Fibroblast of pulmonary artery (primary cell): ENCODE data around the gene NRXN3.

Experiments used
- DNase-seq: peaks from one replicate; pipeline ENCODE4 v3.0.0-alpha.2; 2010; ENCODE audit warnings: low read depth
- H3K4me3 ChIP-seq: replicated peaks from 2 replicates; pipeline ENCODE4 v1.5.1; 2011; ENCODE audit warnings: low read depth, mild to moderate bottlenecking, control low read depth, low read length, moderate library complexity
- CTCF ChIP-seq: IDR thresholded peaks from 2 replicates; pipeline ENCODE4 v1.5.1; 2011; ENCODE audit warnings: mild to moderate bottlenecking, control low read depth, low read length, inconsistent platforms; ENCODE audit errors: missing control alignments

Gene NRXN3

DNA sequence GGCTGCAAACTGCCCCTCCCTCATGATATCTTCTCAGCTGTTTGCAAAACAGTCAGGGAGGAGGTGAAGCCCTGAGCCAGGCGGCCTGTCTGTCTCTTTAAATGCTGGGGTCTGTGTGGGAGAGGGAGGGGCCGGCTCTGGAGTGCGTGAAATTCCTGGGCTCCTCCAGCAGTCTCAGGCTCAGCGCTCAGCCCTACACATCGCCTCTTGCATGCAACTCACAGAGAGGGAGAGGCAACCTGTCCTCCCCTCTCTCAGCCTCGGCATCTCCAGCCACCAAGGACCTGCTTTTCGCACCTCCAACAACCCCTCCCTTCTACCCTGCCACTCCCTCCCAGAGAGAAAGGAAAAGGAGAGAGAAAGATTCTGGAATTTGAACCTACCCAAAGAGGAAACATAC is at the start of gene NRXN3:
TSS of gene NRXN3 (plus strand) at position 171 of the 400 bp plus-strand sequence. CDS start 72,721 bp downstream, outside the sequence.
- no peak for DNase-seq
- TF ChIP-seq CTCF: no peak
- no peak within 1 kb of the TSS for H3K4me3 ChIP-seq

GRCh38 chr14:78122436-78122835 is 47.7 kb upstream of the NRXN3 start:
- no peak for DNase-seq
- TF ChIP-seq CTCF: no peak
- no peak overlapping the region for H3K4me3 ChIP-seq

- no peak for DNase-seq
- TF ChIP-seq CTCF: no peak
- H3K4me3 ChIP-seq: no peak overlapping the region
These were observed 46.4 kb upstream of the NRXN3 start for GRCh38 chr14:78123650-78124253.

DNA sequence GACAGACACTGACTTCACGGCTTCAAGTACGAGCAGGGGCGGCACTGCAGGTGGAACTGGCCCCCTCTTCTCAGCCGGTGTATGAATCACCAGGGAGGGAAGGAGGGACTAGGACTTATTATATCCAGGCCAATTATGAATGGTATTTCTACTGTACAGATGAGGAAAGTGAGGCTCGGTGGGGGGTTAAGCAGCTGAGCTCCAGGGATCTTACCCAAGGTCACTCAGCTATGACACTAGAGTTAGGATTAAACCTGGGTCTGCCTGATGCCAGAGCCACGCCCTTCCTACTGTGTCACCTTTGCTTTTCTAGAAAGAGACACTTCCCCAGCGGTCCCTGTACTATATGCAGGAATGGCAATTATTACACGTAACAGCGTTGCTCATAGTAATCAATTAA is 42.2 kb upstream of the NRXN3 start:
- no peak for TF ChIP-seq CTCF
- H3K4me3 ChIP-seq: no peak overlapping the region

DNA sequence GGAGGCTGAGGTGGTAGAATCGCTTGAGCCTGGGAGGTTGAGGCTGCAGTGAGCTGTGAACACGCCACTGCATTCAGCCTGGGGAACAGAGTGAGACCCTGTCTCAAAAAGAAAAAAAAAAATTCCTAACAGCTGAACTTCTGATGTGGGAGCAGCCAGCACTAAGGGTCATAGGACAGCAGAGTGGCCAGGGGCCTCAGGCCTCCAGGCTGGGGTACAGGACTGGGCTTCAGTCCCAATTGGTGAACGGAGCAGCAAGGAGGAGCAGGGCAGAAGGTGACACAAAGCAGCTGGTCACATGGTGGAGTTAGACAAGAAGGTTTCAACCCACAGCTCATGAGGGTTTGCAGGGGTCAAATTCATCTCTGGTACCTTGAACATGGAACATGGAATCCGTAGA is 40.8 kb upstream of the NRXN3 start:
- no peak overlapping the region for H3K4me3 ChIP-seq
- no peak for DNase-seq
- TF ChIP-seq CTCF: no peak

More for the DNA sequence above, 42.2 kb upstream of the NRXN3 start:
- no peak for DNase-seq

DNA sequence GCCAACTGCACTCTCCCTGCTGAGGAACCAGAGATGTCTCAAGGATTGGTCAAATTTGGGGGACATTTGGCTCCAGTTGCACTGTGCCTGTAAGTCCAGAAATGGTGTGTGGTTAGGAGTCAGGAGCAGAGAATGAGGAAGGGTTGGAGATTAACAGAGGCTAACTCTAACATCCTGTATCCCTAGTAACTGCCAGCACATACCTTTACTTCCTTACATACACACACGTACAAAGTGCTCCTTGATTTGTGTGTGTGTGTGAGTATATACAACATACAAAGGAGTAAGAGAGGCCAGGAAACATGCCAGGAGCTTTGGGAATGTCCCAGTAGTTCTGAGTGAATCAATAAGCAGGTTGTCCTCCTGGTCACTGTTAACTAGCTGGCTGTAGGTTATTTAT is 39.8 kb upstream of the NRXN3 start:
- H3K4me3 ChIP-seq: no peak overlapping the region
- TF ChIP-seq CTCF: no peak
- no peak for DNase-seq

DNA sequence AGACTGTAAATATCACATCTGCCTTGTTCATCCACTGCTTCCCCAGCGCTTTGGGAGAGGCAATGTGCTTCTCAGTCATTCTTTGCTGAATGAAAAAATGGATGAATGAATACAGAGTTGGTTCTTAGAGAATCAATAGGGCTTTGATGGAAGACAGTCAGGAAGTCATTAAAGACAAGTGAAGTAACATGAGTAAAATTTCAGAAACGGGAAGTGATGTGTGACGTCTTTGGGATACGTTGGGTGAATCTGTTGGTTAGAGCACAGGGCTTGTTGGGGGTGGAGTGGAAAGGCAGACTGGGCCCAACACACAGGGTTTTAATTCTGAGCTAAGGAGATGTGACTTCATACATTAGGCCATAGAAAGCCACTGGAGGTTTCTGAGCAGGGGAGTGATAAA is 39.0 kb upstream of the NRXN3 start:
- TF ChIP-seq CTCF: no peak
- DNase-seq: no peak
- no peak overlapping the region for H3K4me3 ChIP-seq
